ENCODE measurements around the gene TNK1. TPM values are rescaled to one million over a fixed set of nuclear protein-coding genes. Genes with fewer than 3 reads are reported as not detected.

Gene TNK1
- total and polyA plus RNA-seq, 2 donors (not counting 3 experiments of a cell fraction or from before 2014, with no cell fraction given) = 0.22 to 0.58 TPM

DNA sequence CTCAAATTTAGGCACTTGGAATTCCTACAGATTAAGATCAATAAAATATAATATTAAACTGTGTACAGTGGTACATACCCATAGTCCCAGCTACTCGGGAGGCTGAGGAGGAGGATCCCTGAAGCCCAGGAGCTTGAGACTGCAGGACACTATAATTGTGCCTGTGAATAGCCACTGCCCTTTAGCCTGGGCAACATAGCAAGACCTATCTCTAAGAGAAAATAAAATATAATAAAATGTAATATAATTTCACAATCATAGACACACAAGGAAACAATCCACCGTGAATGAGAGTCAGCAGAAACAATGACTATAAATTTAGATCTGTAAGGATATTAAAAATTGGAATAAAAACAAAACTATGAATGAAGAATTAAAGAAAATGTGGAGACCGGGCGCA, 10.0 kb upstream of the TNK1 start:
- no peak for DNase-seq (ENCODE audit: low read depth, low spot score)
- Histone ChIP-seq H3K4me3 (replicated peaks in 1 of 3; ENCODE audit: insufficient read depth in 1 of 3, low read depth in 1 of 3, low read length in 3 of 3) (no peak overlapping the region), H3K27me3 (ENCODE audit: control insufficient read depth in 2 of 2, insufficient read depth in 2 of 2, low read length in 2 of 2) (peaks cover 2 to 3% of the 10 kb centered on the region in 2 experiments), H3K79me2 (ENCODE audit: control insufficient read depth, insufficient read depth, low read length) (no peaks in the 10 kb centered on the region), H3K9me3 (replicated peaks; ENCODE audit: control insufficient read depth, insufficient read depth, low read length) (no peaks in the 10 kb centered on the region), H3K4me2 (ENCODE audit: insufficient read depth, low read length) (no peak overlapping the region), H3K4me1 (ENCODE audit: control insufficient read depth, extremely low read depth, insufficient read depth, low read length) (no peaks in the 10 kb centered on the region), H3K9me1 (replicated peaks; ENCODE audit: control insufficient read depth, extremely low read depth, insufficient read depth, low read length) (no peaks in the 10 kb centered on the region), H2AFZ (ENCODE audit: low read depth, low read length) (no peak overlapping the region), H3K9ac (replicated peaks; ENCODE audit: extremely low read depth, insufficient read depth, low read length) (no peak overlapping the region), H4K20me1 (replicated peaks; ENCODE audit: control insufficient read depth, extremely low read depth, insufficient read depth, low read length) (no peaks in the 10 kb centered on the region), H3K27ac (ENCODE audit: insufficient read depth, low read depth, low read length) (no peak overlapping the region), H3K36me3 (ENCODE audit: control insufficient read depth in 2 of 2, extremely low read depth in 1 of 2, insufficient read depth in 2 of 2, low read length in 2 of 2) (no peaks in the 10 kb centered on the region)
- intact Hi-C loops (cut with micrococcal nuclease) = no loop called here
- no TSS peak for BruUV-seq (replicated peaks)
- TF ChIP-seq POLR2A (IDR thresholded peaks at IDR 0.05; ENCODE audit: low read depth, low read length) = no peak
- ChIA-PET CTCF (interaction anchor here (0.6 to 4.6 kb wide), 4 partner anchors 10 to 66 kb away, joined by 3 to 19 read pairs (median 4); partner anchors contain the start of gene TMEM95), POLR2A (no interaction called here)
- no peak for FAIRE-seq
- dilution Hi-C loops (cut with MboI; ENCODE audit: extremely low pct_ligation_motif_present, low sequenced_read_pairs) = no loop called here

DNA sequence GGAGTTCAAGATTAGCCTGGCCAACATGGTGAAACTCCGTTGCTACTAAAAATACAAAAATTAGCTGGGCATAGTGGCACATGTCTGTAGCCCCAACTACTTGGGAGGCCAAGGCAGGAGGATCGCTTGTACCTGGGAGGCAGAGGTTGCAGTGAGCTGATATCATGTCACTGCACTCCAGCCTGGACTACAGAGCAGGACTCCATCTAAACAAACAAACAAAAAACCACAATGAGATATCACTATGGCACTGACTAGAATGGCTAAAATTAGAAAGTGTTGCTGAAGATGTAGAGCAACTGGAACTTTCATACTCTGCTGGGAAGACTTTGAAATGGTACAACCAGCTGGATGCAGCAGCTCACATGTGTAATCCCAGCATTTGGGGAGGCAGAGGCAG, 6.5 kb upstream of the TNK1 start:
- H3K79me2 ChIP-seq (ENCODE audit: control insufficient read depth, insufficient read depth, low read length) = no peaks in the 10 kb centered on the region

More for the DNA sequence above, 6.5 kb upstream of the TNK1 start:
- H3K9ac ChIP-seq (replicated peaks; ENCODE audit: extremely low read depth, insufficient read depth, low read length) = no peak overlapping the region
- H3K9me1 ChIP-seq (replicated peaks; ENCODE audit: control insufficient read depth, extremely low read depth, insufficient read depth, low read length) = no peaks in the 10 kb centered on the region
- H3K27ac ChIP-seq (ENCODE audit: insufficient read depth, low read depth, low read length) = no peak overlapping the region
- dilution Hi-C loops (cut with MboI; ENCODE audit: extremely low pct_ligation_motif_present, low sequenced_read_pairs) (no loop called here), intact Hi-C loops (cut with micrococcal nuclease) (no loop called here)
- no peak overlapping the region for H3K4me3 ChIP-seq (replicated peaks in 1 of 3; ENCODE audit: insufficient read depth in 1 of 3, low read depth in 1 of 3, low read length in 3 of 3)
- H3K4me2 ChIP-seq (ENCODE audit: insufficient read depth, low read length) = no peak overlapping the region
- no peak overlapping the region for H2AFZ ChIP-seq (ENCODE audit: low read depth, low read length)
- ChIA-PET POLR2A (interaction anchor here (0.6 kb wide), 1 partner anchor 37 kb away, joined by 3 read pairs; no protein-coding TSS in a partner anchor), CTCF (interaction anchor here (1.5 to 1.6 kb wide), 2 partner anchors 18 to 24 kb away, joined by 4 to 8 read pairs; no protein-coding TSS in a partner anchor)
- no peaks in the 10 kb centered on the region for H3K36me3 ChIP-seq (ENCODE audit: control insufficient read depth in 2 of 2, extremely low read depth in 1 of 2, insufficient read depth in 2 of 2, low read length in 2 of 2)
- FAIRE-seq = no peak
- DNase-seq (ENCODE audit: low read depth, low spot score) = no peak
- TF ChIP-seq EZH2 (IDR thresholded peaks at IDR 0.05; ENCODE audit: borderline replicate concordance, low read depth, low read length, severe bottlenecking) (no peak), MYC (IDR thresholded peaks at IDR 0.05; ENCODE audit: low read depth, low read length) (no peak), GATA2 (IDR thresholded peaks at IDR 0.05; ENCODE audit: insufficient read depth, insufficient read length, low read depth, low read length) (no peak), FOS (IDR thresholded peaks at IDR 0.05; ENCODE audit: borderline replicate concordance, insufficient read depth, low read length) (no peak), JUN (IDR thresholded peaks at IDR 0.05; ENCODE audit: borderline replicate concordance, insufficient read depth, insufficient read length, low read depth) (no peak), POLR2A (IDR thresholded peaks at IDR 0.05; ENCODE audit: low read depth, low read length) (no peak), POLR2AphosphoS5 (IDR thresholded peaks at IDR 0.05; ENCODE audit: insufficient read depth, low read depth, low read length) (no peak)
- TF ChIP-seq, protein P1, sequence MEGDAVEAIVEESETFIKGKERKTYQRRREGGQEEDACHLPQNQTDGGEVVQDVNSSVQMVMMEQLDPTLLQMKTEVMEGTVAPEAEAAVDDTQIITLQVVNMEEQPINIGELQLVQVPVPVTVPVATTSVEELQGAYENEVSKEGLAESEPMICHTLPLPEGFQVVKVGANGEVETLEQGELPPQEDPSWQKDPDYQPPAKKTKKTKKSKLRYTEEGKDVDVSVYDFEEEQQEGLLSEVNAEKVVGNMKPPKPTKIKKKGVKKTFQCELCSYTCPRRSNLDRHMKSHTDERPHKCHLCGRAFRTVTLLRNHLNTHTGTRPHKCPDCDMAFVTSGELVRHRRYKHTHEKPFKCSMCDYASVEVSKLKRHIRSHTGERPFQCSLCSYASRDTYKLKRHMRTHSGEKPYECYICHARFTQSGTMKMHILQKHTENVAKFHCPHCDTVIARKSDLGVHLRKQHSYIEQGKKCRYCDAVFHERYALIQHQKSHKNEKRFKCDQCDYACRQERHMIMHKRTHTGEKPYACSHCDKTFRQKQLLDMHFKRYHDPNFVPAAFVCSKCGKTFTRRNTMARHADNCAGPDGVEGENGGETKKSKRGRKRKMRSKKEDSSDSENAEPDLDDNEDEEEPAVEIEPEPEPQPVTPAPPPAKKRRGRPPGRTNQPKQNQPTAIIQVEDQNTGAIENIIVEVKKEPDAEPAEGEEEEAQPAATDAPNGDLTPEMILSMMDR (IDR thresholded peaks at IDR 0.05; ENCODE audit: extremely low read depth in 1 of 2, insufficient read depth in 1 of 2, low read depth in 1 of 2, low read length in 2 of 2) = no peak
- TF ChIP-seq, protein P2, sequence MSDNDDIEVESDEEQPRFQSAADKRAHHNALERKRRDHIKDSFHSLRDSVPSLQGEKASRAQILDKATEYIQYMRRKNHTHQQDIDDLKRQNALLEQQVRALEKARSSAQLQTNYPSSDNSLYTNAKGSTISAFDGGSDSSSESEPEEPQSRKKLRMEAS (IDR thresholded peaks at IDR 0.05; ENCODE audit: insufficient read depth, insufficient read length) = no peak
- no peaks in the 10 kb centered on the region for H3K9me3 ChIP-seq (replicated peaks; ENCODE audit: control insufficient read depth, insufficient read depth, low read length)
- no TSS peak for BruUV-seq (replicated peaks)
- H3K4me1 ChIP-seq (ENCODE audit: control insufficient read depth, extremely low read depth, insufficient read depth, low read length) = no peaks in the 10 kb centered on the region
- peaks cover 2 to 4% of the 10 kb centered on the region in 2 experiments for H3K27me3 ChIP-seq (ENCODE audit: control insufficient read depth in 2 of 2, insufficient read depth in 2 of 2, low read length in 2 of 2)
- no peaks in the 10 kb centered on the region for H4K20me1 ChIP-seq (replicated peaks; ENCODE audit: control insufficient read depth, extremely low read depth, insufficient read depth, low read length)
